HG02571 (cell line): ENCODE results near the gene MAFF.
"Not testable (repeated sequence)": the region's sequence is repeated elsewhere in the genome, so short reads cannot be mapped to it uniquely, and the experiment has no call there.

Experiments used
- ATAC-seq: cut with Tn5 transposase; IDR thresholded peaks from one replicate; pipeline ENCODE4 v1.9.1; 2021; ENCODE audit warnings: mild to moderate bottlenecking, moderate library complexity; ENCODE audit not compliant: unreplicated experiment

Gene MAFF

GRCh38 chr22:38221908-38222796 is 20.4 kb downstream of the MAFF start:
- no peak for ATAC-seq

- ATAC-seq: no peak
Measured at GRCh38 chr22:38222797-38223119, 21.0 kb downstream of the MAFF start.

DNA sequence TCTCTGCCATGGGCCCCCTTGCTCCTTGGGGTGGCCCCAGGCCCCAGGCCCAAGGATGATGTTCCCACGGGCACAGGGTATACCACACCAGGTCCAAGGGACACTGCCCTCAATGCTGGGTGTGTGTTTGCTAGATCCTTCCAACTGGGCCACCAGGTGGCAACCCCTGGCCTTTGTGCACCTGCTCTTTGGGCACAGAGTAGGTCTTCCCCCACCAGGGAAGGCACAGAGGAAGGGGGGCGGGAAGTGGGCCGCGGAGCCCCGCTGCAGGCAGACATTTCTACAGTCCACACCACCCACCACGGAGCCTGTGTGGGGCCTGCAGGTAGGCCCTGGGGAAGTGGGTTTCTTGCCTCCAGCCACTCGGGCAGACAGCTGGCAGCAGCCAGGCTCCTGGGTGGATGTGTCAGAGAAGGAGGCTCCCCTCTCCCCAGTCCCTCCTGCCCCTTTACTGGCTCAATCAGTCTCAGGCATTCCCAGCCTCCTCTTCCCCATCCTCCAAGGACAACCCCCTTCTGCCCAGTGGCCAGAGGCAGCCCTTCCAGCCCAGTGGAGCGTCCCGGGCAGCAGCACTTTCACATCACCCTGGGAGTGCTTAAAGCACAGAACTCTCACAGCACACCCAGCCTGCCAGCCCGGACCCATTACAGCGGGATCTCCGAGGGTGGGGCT is 21.6 kb downstream of the MAFF start:
- no peak for ATAC-seq

GRCh38 chr22:38226853-38227649 is 25.3 kb downstream of the MAFF start:
- ATAC-seq: no peak

- ATAC-seq: no peak
Measured at GRCh38 chr22:38228326-38228872, 26.6 kb downstream of the MAFF start.

DNA sequence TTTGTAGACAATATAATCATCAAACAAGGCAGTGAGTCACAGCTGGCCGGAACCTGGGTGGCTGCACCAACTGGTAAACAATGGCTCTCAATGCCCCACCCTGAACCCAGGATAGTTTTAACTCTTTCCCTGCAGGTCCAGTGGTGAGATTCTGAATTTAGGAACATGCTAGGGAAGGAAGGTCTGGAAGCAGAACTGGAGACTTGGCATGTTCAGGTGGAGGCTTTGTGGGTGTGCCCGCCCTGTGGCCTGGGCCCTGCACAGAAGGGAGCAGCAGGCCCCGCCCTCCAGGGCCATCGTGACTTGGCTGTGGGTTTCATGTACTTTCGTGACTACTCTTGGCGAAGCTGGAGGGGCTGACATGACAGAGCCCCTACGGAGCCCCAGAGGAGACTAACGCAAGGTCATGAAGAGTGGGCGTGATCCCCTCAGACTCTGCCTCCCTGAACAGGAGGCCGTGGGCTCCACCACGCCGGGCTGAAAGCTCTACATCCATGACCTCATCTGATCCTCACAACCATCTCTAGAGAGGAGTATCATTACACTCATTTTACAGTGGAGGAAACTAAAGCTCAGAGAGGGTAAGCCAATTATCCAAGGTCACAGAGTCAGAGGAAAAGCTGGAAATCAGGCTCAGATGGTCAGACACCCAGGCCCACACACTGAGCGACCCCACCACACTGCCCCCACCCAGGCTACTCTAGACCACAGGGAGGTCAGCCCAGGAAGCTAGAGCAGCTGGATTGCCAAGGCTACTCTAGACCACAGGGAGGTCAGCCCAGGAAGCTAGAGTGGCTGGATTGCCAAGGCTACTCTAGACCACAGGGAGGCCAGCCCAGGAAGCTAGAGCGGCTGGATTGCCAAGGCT is 27.3 kb downstream of the MAFF start:
- ATAC-seq: no peak

- ATAC-seq: no peak
Measured at GRCh38 chr22:38230108-38230825, 28.5 kb downstream of the MAFF start.

DNA sequence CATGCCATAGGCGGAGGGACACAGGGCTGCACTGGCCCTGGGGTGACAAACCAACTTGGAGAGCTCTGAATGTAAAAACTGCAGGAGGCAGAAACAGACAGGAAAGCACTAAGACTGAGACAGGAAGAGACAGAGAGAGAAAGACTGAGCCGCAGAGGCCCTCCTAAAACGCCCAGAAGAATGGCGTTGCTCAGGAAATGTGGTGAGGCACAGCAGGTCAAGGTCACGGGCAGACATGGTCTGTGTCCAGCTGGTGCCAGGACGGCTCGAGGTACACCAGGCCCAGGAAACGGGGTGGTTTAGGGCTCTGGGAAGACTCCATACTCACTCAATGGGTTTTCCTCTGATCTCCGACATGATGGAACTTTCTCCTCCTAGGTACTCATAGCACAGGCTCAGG is 29.1 kb downstream of the MAFF start:
- ATAC-seq: no peak

DNA sequence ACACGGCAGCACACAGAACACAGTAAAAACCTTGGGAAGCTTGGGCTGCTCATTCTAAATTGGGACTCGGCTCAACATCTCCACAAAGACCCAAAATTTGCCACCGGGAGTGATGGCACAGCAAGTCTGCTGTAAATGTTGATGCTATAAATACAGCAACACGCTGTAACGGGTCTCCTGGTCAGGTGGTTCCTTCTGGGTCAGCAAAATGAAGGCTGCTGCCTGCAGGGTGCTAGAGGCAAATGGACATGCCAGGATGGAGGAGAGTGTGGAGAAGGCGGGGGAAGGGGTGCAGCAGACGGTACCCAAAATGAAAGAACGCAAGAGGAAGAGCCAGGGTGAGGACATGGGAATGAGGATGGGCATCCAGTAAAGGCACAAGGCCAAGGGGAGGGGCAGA is 30.4 kb downstream of the MAFF start:
- no peak for ATAC-seq

DNA sequence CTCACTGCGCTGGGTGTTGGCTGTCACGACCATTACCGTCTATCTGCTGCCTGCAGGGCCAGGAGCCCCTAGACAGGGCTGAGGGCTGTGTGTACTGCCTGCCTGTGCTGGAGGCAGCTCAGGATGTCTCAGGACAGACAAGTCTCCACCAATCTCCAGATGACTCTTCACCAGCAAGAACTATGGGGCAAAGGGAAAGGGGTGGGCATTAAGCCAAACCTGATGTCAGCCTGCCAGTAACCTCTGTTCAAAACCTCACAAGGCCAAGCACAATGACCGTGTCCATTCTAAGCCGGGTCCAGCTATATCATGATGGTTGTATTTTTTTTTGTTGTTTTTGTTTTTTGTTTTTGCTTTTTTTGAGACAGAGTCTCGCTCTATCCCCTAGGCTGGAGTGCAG is 31.6 kb downstream of the MAFF start:
- no peak for ATAC-seq

- not testable (repeated sequence) for ATAC-seq
Measured at GRCh38 chr22:38233856-38234255, 32.1 kb downstream of the MAFF start.

DNA sequence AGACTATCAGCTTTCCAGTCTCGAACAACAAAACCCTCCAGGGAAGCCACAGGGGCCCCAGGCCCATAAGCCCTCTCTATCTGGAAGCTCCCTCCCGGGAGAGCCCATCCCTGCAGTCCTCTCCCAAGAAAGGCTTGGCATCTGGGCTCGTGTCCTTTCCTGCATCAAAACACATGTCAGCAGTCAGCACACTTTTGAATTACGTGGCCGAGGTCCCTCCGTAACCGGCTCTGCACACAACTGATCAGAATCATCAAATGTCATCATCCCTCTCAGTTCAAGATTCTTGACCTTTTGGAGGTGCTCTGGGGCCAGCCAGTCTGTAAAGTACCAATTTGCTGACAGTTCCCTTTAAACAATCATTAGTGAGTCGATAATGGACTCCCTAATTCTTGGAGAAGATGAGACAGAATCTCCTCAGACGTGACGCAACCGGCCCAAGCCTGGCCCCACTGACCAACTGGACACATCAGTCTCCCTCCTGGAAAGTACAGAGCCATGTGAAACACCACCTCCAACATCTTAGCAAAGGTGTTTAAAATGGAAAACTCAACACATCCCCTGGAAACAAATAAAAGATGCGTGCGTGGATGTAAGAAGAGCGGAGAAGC is 33.6 kb downstream of the MAFF start:
- no peak for ATAC-seq

DNA sequence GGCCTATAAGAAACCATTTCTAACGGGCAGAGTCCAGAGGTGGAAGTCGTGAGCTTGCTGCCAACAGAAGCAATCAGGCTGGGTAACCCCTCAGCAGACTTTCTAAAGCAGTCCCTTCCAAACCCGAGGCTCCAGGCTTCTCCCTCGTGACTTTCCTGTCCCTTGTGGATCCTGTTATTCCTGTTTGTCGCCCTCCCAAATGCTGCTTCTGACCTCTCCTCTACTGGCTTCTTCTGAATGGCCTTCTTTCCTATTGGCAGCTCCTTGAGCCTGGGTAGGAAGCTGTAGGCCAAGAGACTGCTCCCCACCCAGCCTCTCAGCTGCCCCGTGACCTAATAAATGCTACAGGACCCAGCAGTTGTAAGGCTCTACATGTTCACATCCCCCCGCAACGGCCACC is 35.0 kb downstream of the MAFF start:
- no peak for ATAC-seq

DNA sequence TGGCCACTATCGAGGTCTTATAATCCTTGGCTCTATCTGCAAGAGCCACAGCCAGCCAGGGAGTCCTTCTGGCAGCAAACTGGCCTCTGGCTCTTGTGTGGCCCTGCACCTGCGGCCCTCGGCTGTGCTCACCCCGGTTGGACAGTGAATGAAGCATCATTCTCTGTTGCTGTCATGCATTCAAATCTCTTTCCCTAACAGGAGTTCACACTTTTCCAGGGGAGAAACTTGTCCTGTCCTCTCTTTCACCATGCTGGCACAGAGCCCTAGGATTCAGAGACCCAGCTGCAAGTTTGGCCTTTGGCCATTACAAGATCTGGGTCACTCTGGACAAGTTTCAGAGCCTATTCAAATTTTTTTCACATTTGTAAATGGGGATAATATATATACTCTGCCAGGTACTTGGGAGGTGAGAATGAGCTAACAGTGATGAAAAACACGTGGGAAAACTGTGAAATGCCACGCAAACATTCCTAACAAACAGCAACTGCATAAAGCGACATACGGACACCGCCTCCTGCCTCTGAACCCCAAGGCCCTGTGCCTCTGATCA is 36.8 kb downstream of the MAFF start:
- ATAC-seq: no peak

DNA sequence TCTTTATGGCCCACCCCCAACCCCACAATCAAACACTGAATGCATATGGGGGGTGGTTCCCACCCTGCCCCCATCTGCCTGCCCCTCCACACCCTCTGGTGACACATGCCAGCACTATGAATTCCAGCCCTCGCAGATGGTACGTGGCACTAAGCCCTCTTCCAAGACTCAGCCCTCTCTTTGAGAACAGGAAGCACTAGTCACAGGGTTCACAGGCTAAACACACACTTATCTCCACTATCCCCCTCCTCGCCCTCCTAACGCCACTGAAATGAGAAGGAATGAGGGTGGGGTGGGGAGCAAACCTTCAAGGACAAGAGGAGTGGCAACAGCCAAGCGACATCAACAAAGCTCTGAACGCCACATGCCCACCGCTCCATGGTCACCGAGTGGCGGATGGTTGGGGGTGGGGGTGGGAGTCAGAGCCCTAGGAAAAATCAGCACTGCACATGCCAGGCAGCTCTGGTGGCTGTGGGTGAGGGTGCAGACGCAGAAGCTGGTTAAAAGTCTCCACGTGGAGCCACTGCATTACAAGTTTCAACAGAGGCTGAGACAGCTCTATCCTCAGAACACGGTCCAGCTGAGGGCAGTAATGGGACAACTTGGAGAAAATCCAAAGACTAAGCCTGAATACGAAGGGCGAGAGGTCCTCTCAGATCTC is 37.4 kb downstream of the MAFF start:
- ATAC-seq: no peak

GRCh38 chr22:38240734-38241252 is 39.0 kb downstream of the MAFF start:
- no peak for ATAC-seq

GRCh38 chr22:38243007-38243765 is 41.4 kb downstream of the MAFF start:
- ATAC-seq: no peak

DNA sequence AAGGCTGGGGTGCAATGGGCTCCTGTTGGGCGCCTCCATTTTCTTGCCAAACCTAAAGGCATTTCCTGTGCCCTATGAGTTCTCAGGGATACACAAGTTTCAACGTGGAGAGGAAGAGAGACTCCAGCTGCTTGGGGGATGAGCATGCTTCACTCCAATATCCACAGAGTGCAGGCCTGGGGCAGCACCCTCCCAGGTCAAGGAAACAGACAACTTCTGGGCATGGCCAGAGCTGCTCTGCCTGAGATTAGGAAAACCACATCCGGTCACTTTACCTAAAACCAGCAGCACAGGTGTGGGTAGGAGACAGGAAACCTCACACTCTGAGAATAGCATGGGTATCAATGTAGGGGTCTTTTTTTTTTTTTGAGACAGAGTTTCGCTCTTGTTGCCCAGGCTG is 42.3 kb downstream of the MAFF start:
- ATAC-seq: no peak
